Hypothalamus (tissue), 51 donors: ENCODE measurements around the gene PIGV.

Source experiments
- DNase-seq, 51 donors: peaks; one replicate each; lab custom pipeline; 2025; lab: John Stamatoyannopoulos, UW

Gene PIGV

DNA sequence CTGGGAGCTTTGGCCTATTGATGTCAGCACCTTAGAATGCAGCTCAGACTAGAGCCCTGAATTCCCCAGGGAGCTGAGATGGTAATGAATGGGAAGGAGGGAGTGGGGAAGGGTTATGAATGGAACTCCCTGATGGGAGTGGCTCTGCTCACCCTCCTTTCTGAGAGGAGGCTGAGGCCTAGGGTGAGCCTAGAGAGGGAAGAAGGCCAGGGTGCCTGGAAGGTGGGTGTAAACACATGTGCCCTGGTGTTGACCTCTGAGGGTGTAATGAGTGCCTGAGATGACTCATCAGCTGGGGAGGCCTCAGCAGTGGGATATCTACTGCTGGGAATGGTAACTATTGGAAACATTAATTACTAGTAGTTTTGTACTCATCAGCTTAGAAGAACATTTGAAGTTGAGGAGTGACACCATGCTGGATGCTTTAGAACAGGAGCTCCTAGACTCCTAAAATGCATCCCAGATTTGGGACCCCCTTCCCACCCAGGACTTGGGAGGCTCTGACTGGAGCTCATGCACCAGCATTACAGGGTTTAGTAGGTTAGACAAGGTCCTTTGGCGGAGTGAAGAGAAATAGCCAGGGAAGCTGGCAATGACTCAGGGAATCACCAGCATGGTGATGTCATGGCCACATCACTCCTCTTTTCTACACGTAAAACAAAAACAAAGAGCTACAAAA lies 16.0 kb upstream of the PIGV start:
- DNase-seq: peak in 6 of 51 donors; percentile 4 to 78 (median 16)

DNA sequence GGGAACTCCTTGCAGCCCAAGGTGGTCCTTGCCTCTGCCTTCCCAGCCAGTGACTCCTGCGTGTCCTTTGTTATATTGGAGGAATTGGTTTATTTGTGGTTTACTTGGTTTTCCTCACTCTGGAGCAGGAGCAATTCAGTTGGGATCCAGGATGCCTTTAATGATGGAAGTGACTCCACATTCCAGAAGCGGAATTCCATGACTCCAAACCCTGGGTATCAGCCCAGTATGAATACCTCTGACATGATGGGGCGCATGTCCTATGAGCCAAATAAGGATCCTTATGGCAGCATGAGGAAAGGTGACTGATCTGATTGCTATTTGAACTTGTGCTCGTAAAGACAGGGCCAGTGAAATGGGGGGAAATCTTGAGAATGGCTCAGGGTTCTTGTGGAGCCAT lies 15.1 kb upstream of the PIGV start:
- no peak for DNase-seq

DNA sequence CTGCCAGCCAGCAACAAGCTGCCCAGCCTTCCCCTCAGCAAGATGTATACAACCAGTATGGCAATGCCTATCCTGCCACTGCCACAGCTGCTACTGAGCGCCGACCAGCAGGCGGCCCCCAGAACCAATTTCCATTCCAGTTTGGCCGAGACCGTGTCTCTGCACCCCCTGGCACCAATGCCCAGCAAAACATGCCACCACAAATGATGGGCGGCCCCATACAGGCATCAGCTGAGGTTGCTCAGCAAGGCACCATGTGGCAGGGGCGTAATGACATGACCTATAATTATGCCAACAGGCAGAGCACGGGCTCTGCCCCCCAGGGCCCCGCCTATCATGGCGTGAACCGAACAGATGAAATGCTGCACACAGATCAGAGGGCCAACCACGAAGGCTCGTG lies 13.3 kb upstream of the PIGV start:
- no peak for DNase-seq

DNA sequence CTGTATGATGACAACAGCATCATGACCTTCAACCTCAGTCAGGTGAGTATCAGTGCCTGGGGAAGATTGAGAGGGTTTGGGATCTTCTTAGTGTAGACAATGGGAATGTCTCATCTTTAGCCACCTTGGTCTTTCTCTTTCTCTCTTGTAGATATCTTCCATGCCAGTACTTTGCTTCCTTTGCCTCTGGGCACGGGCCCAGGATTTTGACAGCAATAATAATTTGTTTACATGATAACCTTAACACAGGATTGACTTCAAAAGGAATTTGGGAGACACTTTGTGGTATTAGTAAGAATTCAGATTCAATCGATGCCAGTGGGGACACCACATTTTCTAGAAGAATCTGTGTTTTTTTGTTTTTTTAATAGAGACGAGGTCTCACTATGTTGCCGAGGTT lies 12.1 kb upstream of the PIGV start:
- DNase-seq: no peak

DNA sequence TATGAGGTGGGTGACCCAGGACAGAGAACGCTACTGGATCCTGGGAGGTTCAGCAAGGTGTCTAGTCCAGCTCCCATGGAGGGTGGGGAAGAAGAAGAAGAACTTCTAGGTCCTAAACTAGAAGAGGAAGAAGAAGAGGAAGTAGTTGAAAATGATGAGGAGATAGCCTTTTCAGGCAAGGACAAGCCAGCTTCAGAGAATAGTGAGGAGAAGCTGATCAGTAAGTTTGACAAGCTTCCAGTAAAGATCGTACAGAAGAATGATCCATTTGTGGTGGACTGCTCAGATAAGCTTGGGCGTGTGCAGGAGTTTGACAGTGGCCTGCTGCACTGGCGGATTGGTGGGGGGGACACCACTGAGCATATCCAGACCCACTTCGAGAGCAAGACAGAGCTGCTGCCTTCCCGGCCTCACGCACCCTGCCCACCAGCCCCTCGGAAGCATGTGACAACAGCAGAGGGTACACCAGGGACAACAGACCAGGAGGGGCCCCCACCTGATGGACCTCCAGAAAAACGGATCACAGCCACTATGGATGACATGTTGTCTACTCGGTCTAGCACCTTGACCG lies 8.6 kb upstream of the PIGV start:
- DNase-seq: no peak

DNA sequence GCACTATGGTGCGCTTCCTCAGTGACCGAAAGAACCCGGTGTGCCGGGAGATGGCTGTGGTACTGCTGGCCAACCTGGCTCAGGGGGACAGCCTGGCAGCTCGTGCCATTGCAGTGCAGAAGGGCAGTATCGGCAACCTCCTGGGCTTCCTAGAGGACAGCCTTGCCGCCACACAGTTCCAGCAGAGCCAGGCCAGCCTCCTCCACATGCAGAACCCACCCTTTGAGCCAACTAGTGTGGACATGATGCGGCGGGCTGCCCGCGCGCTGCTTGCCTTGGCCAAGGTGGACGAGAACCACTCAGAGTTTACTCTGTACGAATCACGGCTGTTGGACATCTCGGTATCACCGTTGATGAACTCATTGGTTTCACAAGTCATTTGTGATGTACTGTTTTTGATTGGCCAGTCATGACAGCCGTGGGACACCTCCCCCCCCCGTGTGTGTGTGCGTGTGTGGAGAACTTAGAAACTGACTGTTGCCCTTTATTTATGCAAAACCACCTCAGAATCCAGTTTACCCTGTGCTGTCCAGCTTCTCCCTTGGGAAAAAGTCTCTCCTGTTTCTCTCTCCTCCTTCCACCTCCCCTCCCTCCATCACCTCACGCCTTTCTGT lies 7.3 kb upstream of the PIGV start:
- peak in 4 of 51 donors; percentile 4 to 26 (median 14) for DNase-seq

DNA sequence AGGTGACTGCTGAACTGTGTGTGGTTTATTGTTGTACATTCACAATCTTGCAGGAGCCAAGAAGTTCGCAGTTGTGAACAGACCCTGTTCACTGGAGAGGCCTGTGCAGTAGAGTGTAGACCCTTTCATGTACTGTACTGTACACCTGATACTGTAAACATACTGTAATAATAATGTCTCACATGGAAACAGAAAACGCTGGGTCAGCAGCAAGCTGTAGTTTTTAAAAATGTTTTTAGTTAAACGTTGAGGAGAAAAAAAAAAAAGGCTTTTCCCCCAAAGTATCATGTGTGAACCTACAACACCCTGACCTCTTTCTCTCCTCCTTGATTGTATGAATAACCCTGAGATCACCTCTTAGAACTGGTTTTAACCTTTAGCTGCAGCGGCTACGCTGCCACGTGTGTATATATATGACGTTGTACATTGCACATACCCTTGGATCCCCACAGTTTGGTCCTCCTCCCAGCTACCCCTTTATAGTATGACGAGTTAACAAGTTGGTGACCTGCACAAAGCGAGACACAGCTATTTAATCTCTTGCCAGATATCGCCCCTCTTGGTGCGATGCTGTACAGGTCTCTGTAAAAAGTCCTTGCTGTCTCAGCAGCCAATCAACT lies 6.4 kb upstream of the PIGV start:
- DNase-seq: no peak

DNA sequence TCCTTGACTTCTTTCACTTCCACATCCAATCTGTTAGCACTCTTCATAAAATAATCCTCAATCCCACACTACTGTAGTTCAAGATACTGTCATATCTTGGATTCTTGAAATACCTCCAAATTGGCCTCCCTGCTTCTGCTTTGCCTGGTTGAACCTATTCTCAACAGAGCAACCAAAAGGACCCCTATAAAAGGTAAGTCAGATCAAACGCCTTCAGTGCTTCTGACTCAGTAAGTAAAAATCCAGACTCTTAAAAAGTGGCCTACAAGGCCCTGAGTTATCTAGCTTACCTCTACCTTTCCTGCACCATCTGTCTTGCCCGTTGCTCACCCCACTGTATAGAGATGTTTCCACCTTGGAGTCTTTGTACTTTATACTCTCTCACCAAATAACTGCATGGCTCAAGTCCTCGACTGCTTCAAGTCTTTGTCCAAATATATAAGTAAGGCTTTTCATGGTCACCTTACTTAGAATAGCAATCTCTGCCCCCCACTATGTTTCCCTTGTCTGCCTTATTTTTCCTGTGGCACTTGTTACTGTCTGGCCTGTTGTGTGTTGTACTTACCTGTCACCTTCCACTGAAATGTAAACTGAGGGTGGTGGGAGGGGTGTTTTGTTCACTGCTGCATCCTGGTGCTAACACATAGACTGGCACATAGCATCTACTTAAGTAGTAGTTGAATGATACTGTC lies 5.1 kb upstream of the PIGV start:
- DNase-seq: no peak

DNA sequence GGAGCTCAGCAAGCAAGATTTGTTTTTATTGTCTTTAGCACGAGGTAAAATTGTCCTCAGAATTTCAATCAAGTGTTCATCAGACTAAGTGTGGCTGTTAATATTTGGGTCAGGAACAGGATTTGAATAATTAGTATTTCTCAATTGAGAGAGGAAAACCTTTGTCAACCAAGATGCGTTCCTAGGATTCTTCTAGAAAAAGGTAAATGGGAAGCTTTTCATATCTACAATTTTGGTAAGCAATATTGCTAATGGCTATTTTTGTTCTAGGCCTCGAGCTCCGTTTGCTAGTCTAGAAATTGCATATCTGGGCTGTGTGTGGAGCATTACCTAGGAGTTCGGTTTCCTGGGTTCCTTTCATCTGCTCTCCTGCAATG lies 4.1 kb upstream of the PIGV start:
- DNase-seq: no peak

DNA sequence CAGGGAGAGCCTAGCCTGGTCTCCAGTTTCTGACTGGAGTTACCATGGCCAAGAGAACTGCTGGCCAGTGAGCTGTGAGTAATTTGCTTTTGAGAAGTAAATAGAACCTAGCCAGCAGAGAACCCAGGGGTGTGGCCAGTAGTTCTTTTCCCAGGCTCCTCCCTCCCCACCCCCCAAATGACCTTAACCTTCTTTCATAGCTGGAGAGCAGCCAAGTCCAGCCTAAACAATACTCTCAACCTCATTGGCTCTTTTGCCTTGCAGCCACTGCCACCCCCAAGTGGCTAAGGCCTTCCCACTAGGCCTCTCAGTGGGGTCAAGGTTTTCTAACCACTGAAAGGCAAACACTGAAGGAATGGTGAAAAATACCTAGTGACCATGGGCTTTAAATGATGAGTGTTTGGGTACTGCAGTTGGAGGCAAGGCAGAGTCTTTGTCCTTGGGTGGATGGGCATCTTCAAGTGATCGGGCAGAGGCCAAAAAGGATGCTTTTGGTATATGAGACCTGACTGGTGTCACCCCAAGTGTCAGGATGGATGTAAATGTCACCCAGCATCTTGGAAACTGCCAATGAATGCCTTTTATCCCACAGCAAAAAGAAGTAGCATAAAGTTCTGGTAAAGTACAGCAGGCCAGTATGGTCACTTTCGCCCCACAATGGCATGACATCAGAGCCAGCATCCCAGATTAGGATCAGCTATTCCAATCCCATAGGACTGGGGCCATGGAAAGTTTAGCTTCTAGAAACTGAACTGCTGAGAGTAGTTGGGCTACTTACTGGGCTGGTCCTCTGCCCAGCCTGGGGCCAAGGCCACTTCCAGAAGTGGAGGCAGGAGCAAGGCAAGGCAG lies 3.5 kb upstream of the PIGV start:
- peak in 38 of 51 donors; percentile 10 to 82 (median 52) for DNase-seq

DNA sequence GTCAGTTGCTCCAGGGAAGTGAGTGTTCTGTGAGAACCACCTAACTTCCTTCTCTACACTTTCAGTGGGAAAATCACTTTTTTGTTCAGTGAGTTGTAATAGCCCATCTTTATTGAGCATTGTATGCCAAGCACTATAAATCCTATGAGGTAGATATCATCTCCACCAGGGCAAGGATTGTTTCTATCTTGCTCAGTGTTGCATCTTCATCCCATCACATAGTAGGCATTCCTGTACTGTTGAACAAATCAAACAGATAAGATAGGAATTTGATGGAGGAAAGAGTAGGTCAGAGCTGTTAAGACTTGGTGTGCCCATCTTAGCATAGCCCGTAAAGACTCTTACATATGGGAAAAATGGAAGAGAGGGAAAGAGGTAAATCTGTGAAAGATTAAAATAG lies 2.9 kb upstream of the PIGV start:
- DNase-seq: no peak

DNA sequence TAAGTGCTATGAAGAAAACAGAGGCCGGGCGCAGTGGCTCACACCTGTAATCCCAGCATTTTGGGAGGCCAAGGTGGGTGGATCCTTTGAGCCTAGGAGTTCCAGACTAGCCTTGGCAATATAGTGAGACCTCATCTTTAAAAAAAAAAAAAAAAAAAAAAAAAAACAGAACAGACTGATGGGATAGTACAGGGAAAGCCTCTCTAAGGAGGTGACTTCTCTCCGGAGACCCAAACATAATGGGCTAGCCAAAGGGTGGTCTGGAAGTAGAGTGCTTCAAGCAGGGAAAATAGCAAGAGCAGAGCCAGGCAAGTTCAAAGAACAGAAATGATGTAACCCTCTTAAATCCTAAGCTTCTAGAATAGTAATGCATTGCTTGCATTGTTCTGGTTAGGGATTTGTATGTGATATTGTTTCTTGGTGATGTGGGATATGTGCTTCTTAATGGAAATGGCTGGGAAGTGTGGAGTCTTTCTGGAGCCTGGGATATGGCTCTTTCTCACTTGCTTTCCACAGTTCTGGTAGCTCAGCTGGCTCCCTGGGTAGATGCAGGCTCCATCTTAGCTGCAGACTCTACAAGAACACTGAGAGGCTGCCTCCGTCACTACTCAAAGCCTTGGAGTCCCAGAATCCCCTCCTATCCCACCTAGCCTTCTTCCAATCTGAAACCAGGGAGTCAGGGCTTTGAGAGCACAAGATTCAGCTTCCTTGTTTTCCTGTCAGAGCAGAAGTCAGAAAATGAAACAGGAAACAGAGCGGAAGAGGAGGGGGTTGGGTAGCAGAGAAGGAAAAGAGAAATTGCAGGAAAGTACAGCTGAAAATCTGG lies 1.9 kb upstream of the PIGV start:
- DNase-seq: peak in 7 of 51 donors; percentile 9 to 57 (median 23)

DNA sequence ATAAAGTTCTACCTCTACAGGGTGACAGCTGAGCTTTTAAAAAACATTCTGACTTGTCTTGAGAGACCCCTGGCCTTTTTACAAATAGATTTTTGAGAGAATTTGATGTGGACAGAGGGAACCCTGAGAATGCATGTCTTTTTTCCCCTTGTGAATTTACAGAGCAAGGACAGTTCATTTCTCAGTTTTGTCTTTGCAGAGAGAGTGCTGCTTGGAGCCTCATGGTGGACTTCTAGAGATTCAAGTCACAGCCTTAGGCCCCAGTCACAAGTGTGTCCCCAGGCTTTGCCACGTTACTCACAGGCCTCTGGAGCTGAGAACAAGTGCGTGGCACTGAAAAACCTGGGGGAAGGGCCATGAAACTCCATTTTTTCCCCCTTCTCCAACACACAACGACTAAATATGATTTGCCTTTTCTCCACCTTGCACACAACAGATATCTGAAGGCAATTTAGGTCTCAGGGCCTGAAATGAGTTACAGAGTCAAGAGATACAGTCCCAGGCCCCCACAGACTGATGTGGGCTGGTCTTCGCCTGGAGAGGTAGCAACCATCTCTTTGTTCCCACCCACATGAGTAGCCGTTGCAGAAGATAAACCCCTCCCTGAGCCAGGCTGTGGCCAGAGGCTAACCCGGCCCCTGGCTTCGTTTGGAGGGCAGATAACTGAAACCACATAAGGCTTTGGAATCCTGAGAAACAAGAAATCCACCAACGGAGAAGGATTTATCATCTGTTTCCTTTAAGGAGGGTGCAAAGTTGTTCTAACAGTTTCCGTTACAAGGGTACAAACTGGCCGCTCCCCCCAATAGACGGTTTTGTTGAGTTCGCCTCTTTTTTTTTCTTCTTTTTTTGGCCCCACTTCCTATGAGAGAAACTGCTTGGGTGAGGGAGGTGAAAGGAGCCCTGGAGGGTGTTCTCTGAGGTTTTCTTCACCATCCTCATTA lies 1.0 kb upstream of the PIGV start:
- DNase-seq: peak in 28 of 51 donors; percentile 9 to 74 (median 31)

DNA sequence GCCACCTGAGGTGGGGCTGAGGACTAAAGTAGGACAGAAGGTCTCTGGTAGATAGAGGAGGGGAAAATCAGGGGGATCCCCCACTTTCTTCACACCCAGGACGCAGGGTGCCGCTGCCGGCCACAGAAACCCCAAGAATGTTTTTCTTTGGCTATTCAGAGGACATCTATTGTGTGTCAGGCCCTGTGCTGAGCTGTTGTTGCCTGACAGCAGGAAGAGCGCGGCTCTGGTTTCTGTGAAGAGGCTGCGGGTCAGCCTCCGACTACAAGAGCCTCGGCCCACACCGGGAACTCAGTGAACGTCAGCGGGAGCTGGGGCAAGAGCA lies 407 bp upstream of the PIGV start:
- peak in 2 of 51 donors; percentile 55 to 58 for DNase-seq

DNA sequence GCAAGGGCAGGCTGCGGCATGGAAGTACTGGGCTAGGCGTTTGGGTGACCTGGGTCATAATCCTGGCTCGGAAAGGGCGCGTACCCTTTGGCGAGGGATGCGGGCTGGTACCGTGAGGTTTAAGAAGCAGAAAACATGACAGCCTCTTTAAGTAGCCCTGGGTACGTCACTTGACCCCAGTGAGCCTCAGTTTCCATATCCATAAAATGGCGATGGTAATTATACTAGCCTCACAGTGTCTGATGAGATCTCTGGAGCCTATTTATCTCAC lies 700 bp downstream of the PIGV start:
- no peak for DNase-seq

DNA sequence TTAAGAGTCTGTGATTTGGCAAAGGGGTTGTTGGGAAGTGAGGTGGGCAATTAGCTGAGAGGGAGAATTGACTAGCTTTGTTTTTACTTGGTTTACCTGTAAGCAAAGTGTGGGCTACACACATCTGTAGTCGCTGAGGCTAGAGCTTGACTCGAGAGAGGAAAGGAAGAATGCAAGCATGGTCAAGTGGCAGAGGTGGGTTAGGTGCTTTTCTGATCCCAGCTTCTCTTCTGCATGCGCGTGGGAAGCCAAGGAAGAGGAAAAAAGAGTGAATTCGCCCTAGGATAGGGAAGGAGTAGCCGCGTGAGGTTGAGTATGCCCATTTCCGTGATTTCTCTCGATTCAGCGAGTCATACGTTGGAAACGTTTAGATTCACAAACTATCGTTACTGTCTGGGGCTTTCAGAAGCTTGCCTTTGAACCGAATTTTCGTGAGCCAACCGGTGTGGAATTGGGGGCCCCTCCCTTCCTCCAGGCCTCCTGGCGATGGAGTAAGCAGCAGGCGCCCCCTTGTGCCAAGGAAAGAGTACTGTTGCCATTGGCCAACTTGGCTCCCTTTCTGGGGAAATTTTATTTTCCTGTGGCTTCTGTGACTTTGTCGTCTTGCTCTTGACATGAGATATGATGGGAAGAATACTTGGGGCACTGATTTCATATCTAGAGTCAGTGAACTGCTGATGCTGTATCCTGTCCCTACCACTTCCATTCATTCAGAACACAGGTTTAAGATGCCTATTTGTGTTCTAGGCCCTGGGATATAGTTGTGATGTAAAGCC lies 1.3 kb downstream of the PIGV start:
- DNase-seq: peak in 47 of 51 donors; percentile 21 to 92 (median 74)

DNA sequence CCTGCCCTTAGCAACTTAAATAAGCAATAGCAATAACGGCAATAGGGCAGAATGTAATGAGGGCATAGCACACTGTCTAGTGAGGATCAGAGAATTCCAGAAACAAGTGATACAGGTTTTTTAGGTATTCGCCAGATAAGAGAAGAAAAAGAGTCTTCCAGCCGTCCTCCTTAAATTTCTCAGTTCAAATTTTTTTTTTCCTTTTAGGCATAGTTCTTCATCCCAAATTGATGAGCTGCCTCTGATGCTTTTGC lies 1.8 kb downstream of the PIGV start:
- no peak for DNase-seq

DNA sequence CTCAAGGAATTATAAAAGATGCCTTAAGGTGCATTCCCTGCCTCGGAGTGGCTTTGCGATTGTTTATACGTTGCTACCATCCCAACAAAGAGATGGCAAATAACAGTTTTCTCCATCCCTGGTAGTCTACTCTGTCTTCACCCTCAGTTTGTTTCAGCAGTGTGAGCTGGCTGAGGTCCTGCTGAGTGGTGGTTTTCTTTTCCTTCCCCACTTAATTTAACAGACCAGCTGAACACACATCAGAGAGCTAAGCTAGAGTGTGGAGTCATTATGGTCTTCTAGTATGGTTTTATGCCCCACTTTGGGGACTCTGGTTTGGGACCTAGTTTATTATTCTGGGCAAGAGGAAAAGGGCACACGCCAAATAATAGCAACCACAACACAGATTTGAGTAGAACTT lies 2.2 kb downstream of the PIGV start:
- DNase-seq: no peak
